Effector memory CD4-positive, alpha-beta T cell (primary cell): ENCODE measurements around the gene ZC3H6.
"Not testable (repeated sequence)": the region's sequence is repeated elsewhere in the genome, so short reads cannot be mapped to it uniquely, and the experiment has no call there.

Experiments
- DNase-seq, 3 donors: peaks; one replicate each; pipeline ENCODE4 v3.0.0-alpha.2; 2020
- H3K27ac ChIP-seq: 2 replicates; pipeline ENCODE4 v1.7.0; 2013; ENCODE audit warnings: mild to moderate bottlenecking, low read length, moderate library complexity; ENCODE audit not compliant: insufficient read depth, poor library complexity, severe bottlenecking
- H3K27me3 ChIP-seq: replicated peaks from 2 replicates; pipeline ENCODE4 v1.7.0; 2013; ENCODE audit warnings: mild to moderate bottlenecking, low read length; ENCODE audit not compliant: insufficient read depth, control insufficient read depth, poor library complexity, severe bottlenecking
- H3K36me3 ChIP-seq: 2 replicates; pipeline ENCODE4 v1.7.0; 2013; ENCODE audit warnings: mild to moderate bottlenecking, low read length, moderate library complexity; ENCODE audit not compliant: control insufficient read depth, insufficient read depth
- H3K4me1 ChIP-seq: 2 replicates; pipeline ENCODE4 v1.7.0; 2013; ENCODE audit warnings: low read length, mild to moderate bottlenecking; ENCODE audit not compliant: control insufficient read depth, insufficient read depth, poor library complexity, severe bottlenecking
- H3K4me3 ChIP-seq: 2 replicates; pipeline ENCODE4 v1.7.0; 2013; ENCODE audit warnings: low read length, low read depth, mild to moderate bottlenecking; ENCODE audit not compliant: insufficient read depth, poor library complexity, severe bottlenecking
- H3K9me3 ChIP-seq: 2 replicates; pipeline ENCODE4 v1.7.0; 2013; ENCODE audit warnings: mild to moderate bottlenecking, low read length, moderate library complexity; ENCODE audit not compliant: control insufficient read depth

ZC3H6 gene

GRCh38 chr2:112276954-112277353, 1.6 kb downstream of the ZC3H6 start:
- Histone ChIP-seq H3K4me3 (no peak overlapping the region), H3K4me1 (no peaks in the 10 kb centered on the region)

GRCh38 chr2:112277596-112278220, 2.3 kb downstream of the ZC3H6 start:
- DNase-seq, result no peak
- Histone ChIP-seq H3K27me3 (no peaks in the 10 kb centered on the region), H3K4me1 (no peaks in the 10 kb centered on the region), H3K4me3 (no peak overlapping the region), H3K9me3 (no peaks in the 10 kb centered on the region), H3K36me3 (no peaks in the 10 kb centered on the region), H3K27ac (no peak overlapping the region)

More at GRCh38 chr2:112276954-112277353, 1.6 kb downstream of the ZC3H6 start:
- DNase-seq, result no peak
- H3K9me3 ChIP-seq, result no peaks in the 10 kb centered on the region
- H3K36me3 ChIP-seq, result no peaks in the 10 kb centered on the region
- H3K27ac ChIP-seq, result no peak overlapping the region
- H3K27me3 ChIP-seq, result no peaks in the 10 kb centered on the region

- H3K27ac ChIP-seq, DNase-seq, H3K36me3 ChIP-seq, H3K27me3 ChIP-seq, H3K4me3 ChIP-seq, H3K9me3 ChIP-seq, H3K4me1 ChIP-seq: not testable (repeated sequence)
Observed at GRCh38 chr2:112282066-112282465, 6.7 kb downstream of the ZC3H6 start.

- H3K9me3 ChIP-seq, H3K27ac ChIP-seq, H3K4me3 ChIP-seq, H3K27me3 ChIP-seq, H3K36me3 ChIP-seq, H3K4me1 ChIP-seq, DNase-seq: not testable (repeated sequence)
Observed at GRCh38 chr2:112283535-112283934, 8.1 kb downstream of the ZC3H6 start.

GRCh38 chr2:112290088-112290487, 14.7 kb downstream of the ZC3H6 start:
- Histone ChIP-seq H3K27ac (no peak overlapping the region), H3K36me3 (no peaks in the 10 kb centered on the region), H3K4me1 (no peaks in the 10 kb centered on the region), H3K9me3 (no peaks in the 10 kb centered on the region), H3K27me3 (no peaks in the 10 kb centered on the region), H3K4me3 (no peak overlapping the region)
- no peak for DNase-seq

- H3K27ac ChIP-seq, result no peak overlapping the region
- H3K27me3 ChIP-seq, result no peaks in the 10 kb centered on the region
- H3K4me1 ChIP-seq, result no peaks in the 10 kb centered on the region
- no peak for DNase-seq
- H3K9me3 ChIP-seq, result no peaks in the 10 kb centered on the region
- H3K4me3 ChIP-seq, result no peak overlapping the region
- no peaks in the 10 kb centered on the region for H3K36me3 ChIP-seq
Observed at GRCh38 chr2:112290648-112291047, 15.3 kb downstream of the ZC3H6 start.

- DNase-seq, result no peak
Observed at GRCh38 chr2:112293636-112294401, 18.4 kb downstream of the ZC3H6 start.

GRCh38 chr2:112295407-112296078, 20.1 kb downstream of the ZC3H6 start:
- H3K9me3 ChIP-seq, result no peaks in the 10 kb centered on the region
- no peak overlapping the region for H3K4me3 ChIP-seq

More at GRCh38 chr2:112293636-112294401, 18.4 kb downstream of the ZC3H6 start:
- no peaks in the 10 kb centered on the region for H3K4me1 ChIP-seq
- H3K36me3 ChIP-seq, result no peaks in the 10 kb centered on the region
- H3K27me3 ChIP-seq, result no peaks in the 10 kb centered on the region
- H3K4me3 ChIP-seq, result no peak overlapping the region
- H3K9me3 ChIP-seq, result no peaks in the 10 kb centered on the region
- H3K27ac ChIP-seq, result no peak overlapping the region

GRCh38 chr2:112296407-112296806, 21.0 kb downstream of the ZC3H6 start:
- no peak for DNase-seq

More at GRCh38 chr2:112295407-112296078, 20.1 kb downstream of the ZC3H6 start:
- Histone ChIP-seq H3K27me3 (no peaks in the 10 kb centered on the region), H3K27ac (no peak overlapping the region), H3K36me3 (peaks cover 2% of the 10 kb centered on the region), H3K4me1 (no peaks in the 10 kb centered on the region)
- DNase-seq, result no peak

GRCh38 chr2:112301171-112301584, 25.8 kb downstream of the ZC3H6 start:
- Histone ChIP-seq H3K4me1 (no peaks in the 10 kb centered on the region), H3K27ac (no peak overlapping the region), H3K4me3 (no peak overlapping the region), H3K36me3 (peaks cover 13% of the 10 kb centered on the region), H3K27me3 (no peaks in the 10 kb centered on the region), H3K9me3 (no peaks in the 10 kb centered on the region)
- no peak for DNase-seq

More at GRCh38 chr2:112296407-112296806, 21.0 kb downstream of the ZC3H6 start:
- Histone ChIP-seq H3K9me3 (no peaks in the 10 kb centered on the region), H3K36me3 (peaks cover 7% of the 10 kb centered on the region), H3K4me3 (no peak overlapping the region), H3K4me1 (no peaks in the 10 kb centered on the region), H3K27ac (no peak overlapping the region), H3K27me3 (no peaks in the 10 kb centered on the region)
